Trophoblast cell (in vitro differentiated cells and primary cell): ENCODE data around the gene SIM2.

Source experiments
- DNase-seq, 2 donors: peaks; one replicate each; pipeline ENCODE4 v3.0.0-alpha.2; 2016
- H2AFZ ChIP-seq: 2 replicates; pipeline ENCODE4 v1.6.1; 2013; ENCODE audit warnings: low read length, moderate library complexity, mild to moderate bottlenecking; ENCODE audit not compliant: insufficient read depth, poor library complexity
- H2AK5ac ChIP-seq: 2 replicates; pipeline ENCODE4 v1.6.1; 2013; ENCODE audit warnings: mild to moderate bottlenecking, low read length
- H2BK120ac ChIP-seq: 2 replicates; pipeline ENCODE4 v1.6.1; 2013; ENCODE audit warnings: low read length, mild to moderate bottlenecking, moderate library complexity; ENCODE audit not compliant: insufficient read depth, poor library complexity
- H2BK12ac ChIP-seq: 2 replicates; pipeline ENCODE4 v1.6.1; 2013; ENCODE audit warnings: mild to moderate bottlenecking, low read length, moderate library complexity
- H2BK5ac ChIP-seq: 2 replicates; pipeline ENCODE4 v1.6.1; 2013; ENCODE audit warnings: low read length, low read depth, moderate library complexity, mild to moderate bottlenecking; ENCODE audit not compliant: poor library complexity
- H3K14ac ChIP-seq: 2 replicates; pipeline ENCODE4 v1.6.1; 2013; ENCODE audit warnings: mild to moderate bottlenecking, low read length
- H3K18ac ChIP-seq: 2 replicates; pipeline ENCODE4 v1.6.1; 2013; ENCODE audit warnings: mild to moderate bottlenecking, low read length
- H3K23ac ChIP-seq: 2 replicates; pipeline ENCODE4 v1.6.1; 2013; ENCODE audit warnings: low read length
- H3K27ac ChIP-seq: 2 replicates; pipeline ENCODE4 v1.5.1; 2013; ENCODE audit warnings: low read depth, mild to moderate bottlenecking, inconsistent platforms, low read length, moderate library complexity
- H3K27me3 ChIP-seq: 2 replicates; pipeline ENCODE4 v1.6.1; 2013; ENCODE audit warnings: inconsistent platforms, mild to moderate bottlenecking, low read length, moderate library complexity; ENCODE audit not compliant: insufficient read depth
- H3K36me3 ChIP-seq, 2 experiments: 1 replicate in 1 of 2; 2 replicates in 1 of 2; pipeline ENCODE4 v1.6.1; 2013; ENCODE audit warnings: low read length in 2 of 2, mild to moderate bottlenecking in 2 of 2, moderate library complexity in 1 of 2; ENCODE audit not compliant: insufficient read depth in 2 of 2, control insufficient read depth in 1 of 2
- H3K4ac ChIP-seq: 2 replicates; pipeline ENCODE4 v1.6.1; 2013; ENCODE audit warnings: low read depth, mild to moderate bottlenecking, low read length, moderate library complexity
- H3K4me1 ChIP-seq, 2 experiments: 1 replicate in 1 of 2; 2 replicates in 1 of 2; pipeline ENCODE4 v1.6.1; 2013; ENCODE audit warnings: low read length in 2 of 2, mild to moderate bottlenecking in 2 of 2, moderate library complexity in 1 of 2; ENCODE audit not compliant: insufficient read depth in 2 of 2, control insufficient read depth in 1 of 2
- H3K4me2 ChIP-seq: 2 replicates; pipeline ENCODE4 v1.6.1; 2013; ENCODE audit warnings: inconsistent platforms, mild to moderate bottlenecking, low read length, moderate library complexity
- H3K4me3 ChIP-seq: 2 replicates; pipeline ENCODE4 v1.5.1; 2013; ENCODE audit warnings: mild to moderate bottlenecking, low read depth, low read length, inconsistent platforms
- H3K79me1 ChIP-seq: one replicate; pipeline ENCODE4 v1.6.1; 2013; ENCODE audit warnings: low read length
- H3K79me2 ChIP-seq: 2 replicates; pipeline ENCODE4 v1.6.1; 2013; ENCODE audit warnings: low read length, mild to moderate bottlenecking; ENCODE audit not compliant: control insufficient read depth, insufficient read depth, poor library complexity
- H3K9ac ChIP-seq: 2 replicates; pipeline ENCODE4 v1.6.1; 2013; ENCODE audit warnings: mild to moderate bottlenecking, low read length
- H3K9me3 ChIP-seq: 2 replicates; pipeline ENCODE4 v1.6.1; 2013; ENCODE audit warnings: low read depth, mild to moderate bottlenecking, control low read depth, inconsistent platforms, low read length; ENCODE audit not compliant: insufficient read depth
- H4K12ac ChIP-seq: 2 replicates; pipeline ENCODE4 v1.6.1; 2013; ENCODE audit warnings: low read depth, mild to moderate bottlenecking, low read length, moderate library complexity
- H4K8ac ChIP-seq: 2 replicates; pipeline ENCODE4 v1.6.1; 2013; ENCODE audit warnings: low read depth, mild to moderate bottlenecking, low read length, moderate library complexity
- H4K91ac ChIP-seq: one replicate; pipeline ENCODE4 v1.6.1; 2013; ENCODE audit warnings: low read depth, mild to moderate bottlenecking, low read length, moderate library complexity
- WGBS: extraction: QIAGEN DNeasy Blood & Tissue Kit; methylation state at CpG from one replicate; pipeline ENCODE4 v1.1.7; 2013; ENCODE audit warnings: missing lambda C conversion rate; ENCODE audit not compliant: insufficient read length, insufficient coverage; ENCODE audit errors: extremely low coverage; 5-methylcytosine and 5-hydroxymethylcytosine counted together

The SIM2 gene

DNA sequence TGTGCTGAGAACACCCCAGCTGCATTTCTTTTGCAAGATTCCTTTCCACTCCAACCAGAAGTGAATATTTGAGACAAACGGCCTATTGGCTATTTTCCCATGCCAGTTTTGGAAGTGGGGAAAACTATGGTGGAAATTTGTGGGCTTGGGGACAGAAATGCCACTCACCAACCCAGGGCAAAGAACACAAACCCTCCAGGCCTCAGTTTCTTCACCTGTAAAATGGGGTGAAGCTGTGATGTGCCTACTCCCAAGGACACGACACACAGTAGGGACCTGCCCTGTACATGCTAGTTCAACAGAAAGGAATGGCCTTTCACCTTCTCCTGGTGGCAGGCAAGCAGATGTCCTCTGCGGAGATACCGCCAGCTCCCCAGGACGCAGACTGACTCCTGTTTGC, 46.5 kb downstream of the SIM2 start:
- Histone ChIP-seq H2BK12ac (no peak overlapping the region), H3K23ac (no peak overlapping the region), H3K79me2 (peaks cover 3% of the 10 kb centered on the region), H2BK5ac (no peak overlapping the region), H4K8ac (no peak overlapping the region), H2BK120ac (no peak overlapping the region), H4K91ac (no peak overlapping the region), H3K14ac (no peak overlapping the region), H3K79me1 (no peaks in the 10 kb centered on the region), H3K4me2 (no peak overlapping the region), H3K4ac (no peak overlapping the region), H3K18ac (no peak overlapping the region), H3K27ac (no peak overlapping the region), H3K4me1 (peaks cover 5 to 6% of the 10 kb centered on the region in 2 experiments), H3K27me3 (peaks cover 12% of the 10 kb centered on the region), H3K9me3 (peaks cover 3% of the 10 kb centered on the region), H2AK5ac (no peak overlapping the region), H4K12ac (no peak overlapping the region), H3K36me3 (no peaks in the 10 kb centered on the region), H3K9ac (no peak overlapping the region), H3K4me3 (no peak overlapping the region), H2AFZ (no peak overlapping the region)
- DNase-seq = no peak
- whole genome bisulfite sequencing = no CpG with 5 or more reads among the region's 5 CpGs

DNA sequence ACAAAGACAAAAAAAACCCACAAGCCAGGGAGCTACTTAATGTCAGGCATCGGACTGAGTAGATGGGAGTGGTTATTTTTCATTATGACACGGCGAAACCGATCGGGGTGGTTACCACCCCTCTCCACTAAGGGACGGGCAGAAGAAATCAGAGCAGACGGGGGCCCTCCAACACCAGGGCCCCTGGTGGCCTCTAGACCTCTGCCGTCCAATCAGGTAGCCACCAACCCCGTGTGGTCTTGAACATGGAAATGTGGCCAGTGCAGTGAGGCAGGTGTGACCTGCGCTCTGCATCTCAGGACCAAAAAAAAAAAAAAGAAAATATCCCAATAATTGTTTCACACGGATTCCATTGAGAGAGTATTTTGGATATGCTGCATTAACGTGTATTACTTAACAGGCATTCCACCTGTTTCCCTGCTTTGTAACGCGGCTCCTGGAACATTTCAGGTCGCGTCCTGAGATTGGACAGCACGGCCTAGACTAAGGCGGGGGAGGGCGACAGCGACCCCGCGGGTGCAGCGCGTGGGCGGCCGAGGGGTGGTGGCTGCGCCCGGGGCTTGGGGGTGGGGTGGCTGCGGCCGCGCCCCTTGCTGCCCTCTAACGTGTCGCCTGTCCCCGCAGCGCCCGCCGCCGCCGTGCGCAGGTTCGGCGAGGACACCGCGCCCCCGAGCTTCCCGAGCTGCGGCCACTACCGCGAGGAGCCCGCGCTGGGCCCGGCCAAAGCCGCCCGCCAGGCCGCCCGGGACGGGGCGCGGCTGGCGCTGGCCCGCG, 48.3 kb downstream of the SIM2 start:
- Histone ChIP-seq H3K9ac (no peak overlapping the region), H2AK5ac (no peak overlapping the region), H2BK120ac (no peak overlapping the region), H3K18ac (no peak overlapping the region), H3K79me1 (no peaks in the 10 kb centered on the region), H3K23ac (no peak overlapping the region), H4K12ac (no peak overlapping the region), H4K91ac (peak overlapping the region; percentile 56), H2BK5ac (no peak overlapping the region), H4K8ac (no peak overlapping the region), H3K14ac (no peak overlapping the region), H3K4me1 (peaks cover 9 to 10% of the 10 kb centered on the region in 2 experiments), H3K4ac (no peak overlapping the region), H3K79me2 (peaks cover 3% of the 10 kb centered on the region), H3K4me2 (peak overlapping the region; percentile 94), H3K9me3 (peaks cover 3% of the 10 kb centered on the region), H3K27me3 (peaks cover 12% of the 10 kb centered on the region), H2BK12ac (no peak overlapping the region), H3K36me3 (no peaks in the 10 kb centered on the region), H3K27ac (no peak overlapping the region), H3K4me3 (peak overlapping the region; percentile 60), H2AFZ (peak overlapping the region; percentile 74)
- WGBS = no CpG with 5 or more reads among the region's 62 CpGs
- DNase-seq = peak in 1 of 2 donors; percentile 54

DNA sequence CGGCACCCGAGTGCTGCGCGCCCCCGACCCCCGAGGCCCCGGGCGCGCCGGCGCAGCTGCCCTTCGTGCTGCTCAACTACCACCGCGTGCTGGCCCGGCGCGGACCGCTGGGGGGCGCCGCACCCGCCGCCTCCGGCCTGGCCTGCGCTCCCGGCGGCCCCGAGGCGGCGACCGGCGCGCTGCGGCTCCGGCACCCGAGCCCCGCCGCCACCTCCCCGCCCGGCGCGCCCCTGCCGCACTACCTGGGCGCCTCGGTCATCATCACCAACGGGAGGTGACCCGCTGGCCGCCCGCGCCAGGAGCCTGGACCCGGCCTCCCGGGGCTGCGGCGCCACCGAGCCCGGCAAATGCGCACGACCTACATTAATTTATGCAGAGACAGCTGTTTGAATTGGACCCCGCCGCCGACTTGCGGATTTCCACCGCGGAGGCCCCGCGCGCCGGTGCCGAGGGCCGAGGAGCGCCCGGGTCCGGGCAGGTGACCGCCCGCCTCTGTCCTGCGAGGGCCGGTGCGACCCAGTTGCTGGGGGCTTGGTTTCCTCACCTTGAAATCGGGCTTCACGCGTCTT, 49.0 kb downstream of the SIM2 start:
- no peak overlapping the region for H3K4ac ChIP-seq
- peaks cover 3% of the 10 kb centered on the region for H3K9me3 ChIP-seq
- H2BK12ac ChIP-seq = no peak overlapping the region
- peak overlapping the region; percentile 59 for H4K12ac ChIP-seq
- peak overlapping the region; percentile 70 for H3K4me3 ChIP-seq
- H3K4me2 ChIP-seq = peak overlapping the region; percentile 94
- peaks cover 3% of the 10 kb centered on the region for H3K79me2 ChIP-seq
- H3K9ac ChIP-seq = no peak overlapping the region
- peaks cover 9 to 10% of the 10 kb centered on the region in 2 experiments for H3K4me1 ChIP-seq
- H2AK5ac ChIP-seq = no peak overlapping the region
- H3K18ac ChIP-seq = no peak overlapping the region
- H4K8ac ChIP-seq = peak overlapping the region; percentile 67
- no CpG with 5 or more reads among the region's 80 CpGs for WGBS
- DNase-seq = peak; percentile 22 to 59
- H3K27me3 ChIP-seq = peaks cover 12% of the 10 kb centered on the region
- peak overlapping the region; percentile 15 for H2BK120ac ChIP-seq
- no peak overlapping the region for H3K23ac ChIP-seq
- H3K14ac ChIP-seq = peak overlapping the region; percentile 54
- H2AFZ ChIP-seq = peak overlapping the region; percentile 20
- no peaks in the 10 kb centered on the region for H3K36me3 ChIP-seq
- H2BK5ac ChIP-seq = no peak overlapping the region
- no peaks in the 10 kb centered on the region for H3K79me1 ChIP-seq
- peak overlapping the region; percentile 19 for H4K91ac ChIP-seq
- H3K27ac ChIP-seq = no peak overlapping the region

DNA sequence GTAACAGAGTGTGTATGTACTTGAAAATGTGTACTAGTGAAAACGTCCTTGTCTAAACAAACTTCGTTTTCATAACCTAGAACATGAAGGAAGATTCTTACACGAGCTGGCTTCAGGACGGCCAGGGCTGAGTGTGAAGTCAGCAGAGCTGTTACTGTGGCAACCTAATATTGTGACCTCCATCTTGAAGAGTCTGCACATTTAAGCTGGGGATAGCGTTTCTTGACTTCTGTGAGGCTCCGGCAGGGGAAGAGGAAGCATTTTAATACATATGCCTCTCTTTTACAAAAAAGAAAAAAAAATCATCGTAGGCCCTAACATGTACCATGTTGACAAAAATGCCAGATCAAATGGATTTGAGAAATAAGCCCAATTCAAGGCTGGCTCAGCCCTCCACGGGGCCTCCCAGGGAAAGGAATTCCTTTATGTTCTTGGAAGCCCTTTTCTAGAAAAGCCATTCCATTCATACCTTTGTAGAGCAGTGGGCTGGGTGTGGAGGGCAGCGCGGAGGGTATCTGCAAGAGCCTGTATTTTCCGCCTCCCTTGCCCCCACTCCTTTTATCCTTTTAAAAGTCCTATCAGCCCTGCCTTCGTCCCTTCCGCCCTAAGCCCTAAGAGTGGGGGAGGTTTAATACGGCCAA, 51.1 kb downstream of the SIM2 start:
- no peak overlapping the region for H3K9ac ChIP-seq
- H4K91ac ChIP-seq = no peak overlapping the region
- no CpG with 5 or more reads among the region's 14 CpGs for WGBS
- H3K23ac ChIP-seq = no peak overlapping the region
- peak overlapping the region; percentile 66 for H2AFZ ChIP-seq
- H3K79me2 ChIP-seq = peaks cover 3% of the 10 kb centered on the region
- H3K18ac ChIP-seq = no peak overlapping the region
- H3K79me1 ChIP-seq = no peaks in the 10 kb centered on the region
- H3K27ac ChIP-seq = peak overlapping the region; percentile 7
- no peak overlapping the region for H2BK120ac ChIP-seq
- H4K8ac ChIP-seq = no peak overlapping the region
- no peak overlapping the region for H2AK5ac ChIP-seq
- H3K9me3 ChIP-seq = peaks cover 3% of the 10 kb centered on the region
- peak; percentile 73 to 91 for DNase-seq
- H3K14ac ChIP-seq = no peak overlapping the region
- no peak overlapping the region for H2BK5ac ChIP-seq
- H3K27me3 ChIP-seq = peaks cover 12% of the 10 kb centered on the region
- peaks cover 9 to 10% of the 10 kb centered on the region in 2 experiments for H3K4me1 ChIP-seq
- no peak overlapping the region for H3K4ac ChIP-seq
- no peak overlapping the region for H2BK12ac ChIP-seq
- no peak overlapping the region for H4K12ac ChIP-seq
- H3K36me3 ChIP-seq = no peaks in the 10 kb centered on the region
- peak overlapping the region; percentile 53 for H3K4me2 ChIP-seq
- H3K4me3 ChIP-seq = no peak overlapping the region
